ENCODE data around the gene TEKT2. TPM values are rescaled to one million over a fixed set of nuclear protein-coding genes. Genes with fewer than 3 reads are reported as not detected.

The TEKT2 gene
- total RNA-seq, 1 experiment from 2014 or later = 0.86 TPM

- Histone ChIP-seq H3K36me3 (ENCODE audit: insufficient read depth, low read length) (peaks cover 8% of the 10 kb centered on the region; the same call in 1 of the 2 replicates), H3K9me2 (replicated peaks; ENCODE audit: insufficient read depth, low read length) (no peaks in the 10 kb centered on the region), H3K27ac (ENCODE audit: low read length) (no peak overlapping the region)
These were observed 12.0 kb downstream of the TEKT2 start for GRCh38 chr1:36095760-36096405.

GRCh38 chr1:36096500-36097432 lies 12.9 kb downstream of the TEKT2 start:
- H3K27me3 ChIP-seq (ENCODE audit: low read length) = no peaks in the 10 kb centered on the region
- DNase-seq = peak; percentile 75
- peaks cover 8% of the 10 kb centered on the region; the same call in 1 of the 2 replicates for H3K36me3 ChIP-seq (ENCODE audit: insufficient read depth, low read length)

More at GRCh38 chr1:36095760-36096405, 12.0 kb downstream of the TEKT2 start:
- H3K79me2 ChIP-seq (ENCODE audit: low read length) = 0 out of 2 replicates have a peak, but pooled peaks cover 3% of the 10 kb centered on the region
- peaks cover 14% of the 10 kb centered on the region for H3K4me1 ChIP-seq (ENCODE audit: low read length)
- H4K20me1 ChIP-seq (ENCODE audit: insufficient read depth, low read depth, low read length) = 0 out of 2 replicates have a peak, but pooled peaks cover 9% of the 10 kb centered on the region
- no peak for DNase-seq
- H3K4me3 ChIP-seq (ENCODE audit: low read length) = no peak overlapping the region
- no peaks in the 10 kb centered on the region for H3K27me3 ChIP-seq (ENCODE audit: low read length)
- H2AFZ ChIP-seq (ENCODE audit: low read length) = no peak overlapping the region
- H3K9me3 ChIP-seq (ENCODE audit: low read length) = no peaks in the 10 kb centered on the region
- no peak overlapping the region for H3K9ac ChIP-seq (ENCODE audit: low read length)
- H3K4me2 ChIP-seq (ENCODE audit: low read depth, low read length, poor library complexity, severe bottlenecking) = no peak overlapping the region

GRCh38 chr1:36097693-36098585 lies 14.0 kb downstream of the TEKT2 start:
- peaks cover 8% of the 10 kb centered on the region; the same call in 1 of the 2 replicates for H3K36me3 ChIP-seq (ENCODE audit: insufficient read depth, low read length)
- no peak overlapping the region for H3K27ac ChIP-seq (ENCODE audit: low read length)
- H3K79me2 ChIP-seq (ENCODE audit: low read length) = no peaks in the 10 kb centered on the region
- H3K4me2 ChIP-seq (ENCODE audit: low read depth, low read length, poor library complexity, severe bottlenecking) = no peak overlapping the region
- H3K9ac ChIP-seq (ENCODE audit: low read length) = no peak overlapping the region
- H4K20me1 ChIP-seq (ENCODE audit: insufficient read depth, low read depth, low read length) = 0 out of 2 replicates have a peak, but pooled peaks cover 6% of the 10 kb centered on the region
- no peak overlapping the region for H3K4me3 ChIP-seq (ENCODE audit: low read length)
- peaks cover 14% of the 10 kb centered on the region for H3K4me1 ChIP-seq (ENCODE audit: low read length)
- H3K9me2 ChIP-seq (replicated peaks; ENCODE audit: insufficient read depth, low read length) = no peaks in the 10 kb centered on the region
- no peak overlapping the region for H2AFZ ChIP-seq (ENCODE audit: low read length)
- no peaks in the 10 kb centered on the region for H3K9me3 ChIP-seq (ENCODE audit: low read length)
- no peak for DNase-seq
- no peaks in the 10 kb centered on the region for H3K27me3 ChIP-seq (ENCODE audit: low read length)

More at GRCh38 chr1:36096500-36097432, 12.9 kb downstream of the TEKT2 start:
- no peaks in the 10 kb centered on the region for H3K9me2 ChIP-seq (replicated peaks; ENCODE audit: insufficient read depth, low read length)
- H4K20me1 ChIP-seq (ENCODE audit: insufficient read depth, low read depth, low read length) = 0 out of 2 replicates have a peak, but pooled peaks cover 9% of the 10 kb centered on the region
- H2AFZ ChIP-seq (ENCODE audit: low read length) = no peak overlapping the region
- H3K4me1 ChIP-seq (ENCODE audit: low read length) = peaks cover 14% of the 10 kb centered on the region
- H3K4me2 ChIP-seq (ENCODE audit: low read depth, low read length, poor library complexity, severe bottlenecking) = no peak overlapping the region
- no peaks in the 10 kb centered on the region for H3K79me2 ChIP-seq (ENCODE audit: low read length)
- H3K9ac ChIP-seq (ENCODE audit: low read length) = 0 out of 2 replicates have a peak overlapping the region, but pooled peaks have one; percentile 6
- H3K27ac ChIP-seq (ENCODE audit: low read length) = no peak overlapping the region
- H3K9me3 ChIP-seq (ENCODE audit: low read length) = no peaks in the 10 kb centered on the region
- H3K4me3 ChIP-seq (ENCODE audit: low read length) = no peak overlapping the region

GRCh38 chr1:36098650-36099365 lies 14.9 kb downstream of the TEKT2 start:
- H3K9me3 ChIP-seq (ENCODE audit: low read length) = no peaks in the 10 kb centered on the region
- H3K4me1 ChIP-seq (ENCODE audit: low read length) = peaks cover 14% of the 10 kb centered on the region
- H3K9me2 ChIP-seq (replicated peaks; ENCODE audit: insufficient read depth, low read length) = no peaks in the 10 kb centered on the region
- peak overlapping the region; percentile 8; the same call in 1 of the 2 replicates for H3K9ac ChIP-seq (ENCODE audit: low read length)
- H4K20me1 ChIP-seq (ENCODE audit: insufficient read depth, low read depth, low read length) = no peaks in the 10 kb centered on the region
- H3K36me3 ChIP-seq (ENCODE audit: insufficient read depth, low read length) = peaks cover 5% of the 10 kb centered on the region; the same call in 1 of the 2 replicates
- no peaks in the 10 kb centered on the region for H3K79me2 ChIP-seq (ENCODE audit: low read length)
- no peak overlapping the region for H3K27ac ChIP-seq (ENCODE audit: low read length)
- H3K27me3 ChIP-seq (ENCODE audit: low read length) = no peaks in the 10 kb centered on the region
- no peak overlapping the region for H2AFZ ChIP-seq (ENCODE audit: low read length)
- no peak overlapping the region for H3K4me2 ChIP-seq (ENCODE audit: low read depth, low read length, poor library complexity, severe bottlenecking)
- DNase-seq = no peak
- no peak overlapping the region for H3K4me3 ChIP-seq (ENCODE audit: low read length)

GRCh38 chr1:36099681-36100341 lies 15.9 kb downstream of the TEKT2 start:
- Histone ChIP-seq H4K20me1 (ENCODE audit: insufficient read depth, low read depth, low read length) (no peaks in the 10 kb centered on the region), H3K4me2 (ENCODE audit: low read depth, low read length, poor library complexity, severe bottlenecking) (no peak overlapping the region), H3K27me3 (ENCODE audit: low read length) (no peaks in the 10 kb centered on the region), H3K79me2 (ENCODE audit: low read length) (no peaks in the 10 kb centered on the region), H3K4me1 (ENCODE audit: low read length) (peaks cover 14% of the 10 kb centered on the region), H3K9me2 (replicated peaks; ENCODE audit: insufficient read depth, low read length) (no peaks in the 10 kb centered on the region), H3K27ac (ENCODE audit: low read length) (no peak overlapping the region), H3K36me3 (ENCODE audit: insufficient read depth, low read length) (peaks cover 5% of the 10 kb centered on the region; the same call in 1 of the 2 replicates), H3K4me3 (ENCODE audit: low read length) (no peak overlapping the region), H3K9ac (ENCODE audit: low read length) (peak overlapping the region; percentile 8; the same call in 1 of the 2 replicates), H3K9me3 (ENCODE audit: low read length) (no peaks in the 10 kb centered on the region), H2AFZ (ENCODE audit: low read length) (no peak overlapping the region)
- DNase-seq = peak; percentile 92

- H2AFZ ChIP-seq (ENCODE audit: low read length) = no peak overlapping the region
- H3K9me3 ChIP-seq (ENCODE audit: low read length) = no peaks in the 10 kb centered on the region
- no peak overlapping the region for H3K27ac ChIP-seq (ENCODE audit: low read length)
- no peak overlapping the region for H3K4me3 ChIP-seq (ENCODE audit: low read length)
- peaks cover 14% of the 10 kb centered on the region for H3K4me1 ChIP-seq (ENCODE audit: low read length)
- no peak for DNase-seq
- H4K20me1 ChIP-seq (ENCODE audit: insufficient read depth, low read depth, low read length) = no peaks in the 10 kb centered on the region
- no peak overlapping the region for H3K9ac ChIP-seq (ENCODE audit: low read length)
- H3K4me2 ChIP-seq (ENCODE audit: low read depth, low read length, poor library complexity, severe bottlenecking) = no peak overlapping the region
- no peaks in the 10 kb centered on the region for H3K79me2 ChIP-seq (ENCODE audit: low read length)
- no peaks in the 10 kb centered on the region for H3K9me2 ChIP-seq (replicated peaks; ENCODE audit: insufficient read depth, low read length)
- no peaks in the 10 kb centered on the region for H3K27me3 ChIP-seq (ENCODE audit: low read length)
- H3K36me3 ChIP-seq (ENCODE audit: insufficient read depth, low read length) = peaks cover 5% of the 10 kb centered on the region; the same call in 1 of the 2 replicates
These were observed 16.5 kb downstream of the TEKT2 start for GRCh38 chr1:36100376-36100775.

DNA sequence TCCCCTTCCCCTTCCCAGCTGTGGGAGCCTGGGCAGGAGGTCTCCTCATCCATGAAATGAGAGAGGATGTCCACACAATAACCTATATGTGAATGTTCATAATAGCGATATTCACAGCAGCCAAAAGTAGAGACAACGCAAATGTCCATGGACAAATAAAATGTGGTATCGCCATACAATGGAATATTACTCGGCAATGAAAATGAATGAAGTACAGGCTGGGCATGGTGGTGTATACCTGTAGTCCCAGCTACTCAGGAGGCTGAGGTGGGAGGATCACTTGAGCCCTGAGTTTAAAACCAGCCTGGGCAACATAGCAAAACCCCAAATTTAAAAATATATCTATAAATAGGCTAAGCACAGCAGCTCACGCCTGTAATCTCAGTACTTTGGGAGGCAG lies 17.7 kb downstream of the TEKT2 start:
- no peaks in the 10 kb centered on the region for H3K9me2 ChIP-seq (replicated peaks; ENCODE audit: insufficient read depth, low read length)
- no peak overlapping the region for H3K27ac ChIP-seq (ENCODE audit: low read length)
- H3K36me3 ChIP-seq (ENCODE audit: insufficient read depth, low read length) = no peaks in the 10 kb centered on the region
- no peaks in the 10 kb centered on the region for H3K27me3 ChIP-seq (ENCODE audit: low read length)
- no peak overlapping the region for H3K4me2 ChIP-seq (ENCODE audit: low read depth, low read length, poor library complexity, severe bottlenecking)
- H3K9ac ChIP-seq (ENCODE audit: low read length) = no peak overlapping the region
- H3K4me1 ChIP-seq (ENCODE audit: low read length) = peaks cover 5% of the 10 kb centered on the region
- no peak overlapping the region for H2AFZ ChIP-seq (ENCODE audit: low read length)
- no peaks in the 10 kb centered on the region for H3K9me3 ChIP-seq (ENCODE audit: low read length)
- H3K4me3 ChIP-seq (ENCODE audit: low read length) = no peak overlapping the region
- no peak for DNase-seq
- H3K79me2 ChIP-seq (ENCODE audit: low read length) = no peaks in the 10 kb centered on the region
- H4K20me1 ChIP-seq (ENCODE audit: insufficient read depth, low read depth, low read length) = no peaks in the 10 kb centered on the region
